ENCODE results near the gene PPBP.

Gene PPBP

DNA sequence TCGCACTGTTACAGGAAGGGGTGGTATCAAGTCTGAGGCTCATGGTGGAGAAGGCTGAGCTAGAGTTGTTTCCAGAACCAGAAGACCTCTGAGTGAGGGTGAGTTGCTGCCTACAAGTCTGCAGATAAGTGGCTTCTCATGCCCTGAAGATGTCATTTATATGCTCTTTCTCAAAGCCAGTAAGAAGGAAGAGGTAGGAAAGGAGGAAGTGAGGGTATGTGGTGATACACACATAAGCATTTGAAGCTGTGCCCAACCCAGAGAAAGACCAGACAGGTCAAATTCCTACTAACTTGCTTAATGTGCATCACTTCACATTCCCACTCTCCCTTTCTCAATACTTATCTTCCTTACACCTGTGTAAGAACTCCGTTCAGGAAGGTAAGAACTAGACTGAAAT lies at the start of gene PPBP:
Gene PPBP (minus strand): TSS at position 130 of the 400 bp plus-strand sequence. CDS start 87 bp downstream, at position 43.
- no peak for DNase-seq (ENCODE audit: low spot score)

DNA sequence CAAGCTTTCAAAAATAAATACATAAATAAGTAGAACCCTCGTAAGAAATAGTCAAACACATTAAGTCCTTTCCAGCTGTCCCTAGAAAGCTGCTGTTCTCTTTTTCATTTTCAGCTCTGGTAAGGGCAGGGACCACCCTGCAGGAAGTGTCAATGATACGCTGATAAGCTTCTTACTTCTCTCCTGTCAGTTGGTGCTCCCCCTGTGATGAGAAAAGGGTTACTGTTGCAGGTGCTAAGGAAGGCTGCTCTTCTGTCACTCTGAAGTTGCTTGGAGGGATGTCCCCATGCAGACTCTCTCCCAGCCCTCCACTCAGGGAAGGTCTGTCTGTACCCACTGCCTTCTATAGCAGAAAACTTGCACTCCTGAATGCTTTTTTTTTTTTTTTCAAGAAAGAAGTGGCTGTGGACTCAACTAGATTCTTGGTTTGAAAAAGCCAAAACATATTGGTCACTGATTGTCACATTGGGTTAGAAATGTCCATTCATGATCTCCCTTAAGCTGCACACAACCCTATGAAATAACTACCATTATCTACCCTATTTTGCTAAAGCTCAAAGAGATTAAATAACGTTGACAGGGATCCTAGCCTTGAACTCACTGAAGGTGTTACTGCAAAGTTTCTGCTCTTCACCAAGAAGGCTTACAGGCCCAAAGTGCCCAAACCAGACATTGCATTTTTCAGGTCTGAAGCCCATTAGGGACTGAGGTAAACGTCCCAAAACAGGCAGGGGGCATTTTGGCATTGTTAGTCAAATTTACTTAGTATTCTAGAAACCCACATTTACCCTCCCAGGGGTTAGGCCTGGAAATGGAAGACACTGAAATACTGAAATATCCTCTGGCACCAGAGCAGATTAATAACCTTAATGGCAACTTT lies 49.3 kb upstream of the PPBP start:
- no peak for DNase-seq (ENCODE audit: low spot score)

GRCh38 chr4:74033739-74034138 lies 45.7 kb upstream of the PPBP start:
- DNase-seq (ENCODE audit: low spot score) = no peak

- no peak for DNase-seq (ENCODE audit: low spot score)
Measured at GRCh38 chr4:74032064-74032463, 44.1 kb upstream of the PPBP start.

DNA sequence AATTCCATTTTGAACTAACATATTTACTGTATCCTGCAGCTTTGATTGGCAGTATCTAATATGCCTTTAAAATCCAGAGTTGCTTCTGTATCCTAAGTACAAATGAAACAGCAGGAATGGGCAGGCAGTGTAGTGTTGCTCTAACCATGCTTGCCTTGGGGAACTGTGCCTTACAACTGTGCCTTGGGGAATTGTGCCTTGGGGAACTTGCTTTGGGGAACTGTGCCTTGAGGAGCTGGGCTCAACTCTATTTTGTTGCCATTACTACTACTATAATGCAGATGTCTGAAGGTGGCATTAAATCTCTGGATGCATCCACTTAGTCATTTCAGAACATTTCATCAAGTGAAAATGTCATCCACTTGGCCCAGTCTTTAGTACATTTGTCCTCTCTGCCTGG lies 43.6 kb upstream of the PPBP start:
- no peak for DNase-seq (ENCODE audit: low spot score)

GRCh38 chr4:74030285-74030684 lies 42.3 kb upstream of the PPBP start:
- DNase-seq (ENCODE audit: low spot score) = no peak

DNA sequence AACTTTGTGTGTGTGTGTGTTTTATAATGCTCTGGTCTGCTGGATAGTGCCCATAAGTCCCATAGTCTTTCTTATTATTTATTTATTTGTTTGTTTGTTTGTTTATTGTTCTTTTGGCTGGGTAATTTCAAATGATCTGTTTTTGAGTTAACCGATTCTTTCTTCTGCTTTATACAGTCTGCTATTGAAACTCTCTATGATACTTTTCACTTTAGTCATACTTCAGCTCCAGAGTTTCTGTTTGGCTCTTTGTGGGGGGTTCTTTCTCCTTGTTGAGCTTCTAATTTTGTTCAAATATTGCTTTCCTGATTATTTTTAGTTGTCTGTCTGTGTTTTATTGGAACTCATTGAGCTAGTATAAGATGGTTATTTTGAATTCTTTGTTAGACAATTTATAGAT lies 40.5 kb upstream of the PPBP start:
- no peak for DNase-seq (ENCODE audit: low spot score)

DNA sequence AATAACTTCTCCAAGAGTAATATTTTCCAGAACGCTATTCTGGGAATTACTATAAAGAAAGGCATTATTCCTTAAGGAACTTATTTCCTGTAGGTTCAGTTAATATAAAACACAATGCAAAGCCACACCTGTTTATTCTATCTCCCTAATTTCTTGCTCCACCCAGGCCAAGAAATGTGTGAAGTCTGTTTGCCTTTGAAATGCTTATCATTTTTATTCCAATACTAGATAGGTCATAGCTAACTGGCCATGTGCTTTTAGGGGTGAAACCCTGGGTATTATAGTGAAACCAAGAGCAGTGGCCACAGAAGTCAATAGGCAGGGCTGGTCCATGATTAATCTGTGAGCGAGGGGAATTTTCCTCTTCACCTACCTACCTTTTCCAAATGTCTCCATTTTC lies 35.7 kb upstream of the PPBP start:
- DNase-seq (ENCODE audit: low spot score) = no peak

DNA sequence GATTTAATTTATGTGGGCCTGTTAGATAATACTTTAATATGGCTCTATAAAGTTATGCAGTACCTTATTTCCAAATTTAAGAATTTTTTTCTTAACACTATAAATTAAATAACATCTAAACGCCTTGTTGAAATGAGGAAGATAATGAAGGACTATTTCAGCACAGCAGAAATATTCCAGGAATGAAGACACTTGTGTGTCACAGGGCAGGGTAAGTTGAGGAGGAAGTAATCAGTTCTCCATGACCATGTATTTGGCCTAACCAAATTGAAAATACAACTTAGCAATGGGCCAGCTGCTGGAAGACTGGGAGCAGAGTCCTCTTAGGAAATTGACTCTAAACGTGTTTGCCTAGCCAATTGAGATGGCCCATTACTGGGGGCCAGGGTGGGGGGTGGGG lies 33.6 kb upstream of the PPBP start:
- no peak for DNase-seq (ENCODE audit: low spot score)

- DNase-seq (ENCODE audit: low spot score) = no peak
Measured at GRCh38 chr4:74018771-74019170, 30.8 kb upstream of the PPBP start.

DNA sequence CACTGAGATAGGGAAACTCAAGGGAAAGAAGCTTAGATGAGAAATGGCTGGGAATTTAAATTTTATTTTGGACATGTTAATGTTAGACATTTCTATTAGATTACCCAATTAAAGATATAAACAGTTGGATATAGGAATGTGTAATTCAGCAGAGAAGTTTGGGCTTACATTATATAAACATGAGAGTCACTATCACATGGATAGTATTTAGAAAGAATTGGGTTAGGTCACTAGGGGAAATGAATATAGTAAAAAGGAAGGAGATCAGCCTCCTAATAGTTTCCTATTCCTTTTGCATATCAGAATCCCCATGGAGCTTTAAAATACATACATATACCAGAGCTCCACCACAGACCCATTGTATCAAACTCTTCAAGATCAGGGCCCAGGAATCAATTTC lies 30.1 kb upstream of the PPBP start:
- no peak for DNase-seq (ENCODE audit: low spot score)

- no peak for DNase-seq (ENCODE audit: low spot score)
Measured at GRCh38 chr4:74016068-74016467, 28.1 kb upstream of the PPBP start.

GRCh38 chr4:74015126-74015780 lies 27.3 kb upstream of the PPBP start:
- DNase-seq (ENCODE audit: low spot score) = no peak

DNA sequence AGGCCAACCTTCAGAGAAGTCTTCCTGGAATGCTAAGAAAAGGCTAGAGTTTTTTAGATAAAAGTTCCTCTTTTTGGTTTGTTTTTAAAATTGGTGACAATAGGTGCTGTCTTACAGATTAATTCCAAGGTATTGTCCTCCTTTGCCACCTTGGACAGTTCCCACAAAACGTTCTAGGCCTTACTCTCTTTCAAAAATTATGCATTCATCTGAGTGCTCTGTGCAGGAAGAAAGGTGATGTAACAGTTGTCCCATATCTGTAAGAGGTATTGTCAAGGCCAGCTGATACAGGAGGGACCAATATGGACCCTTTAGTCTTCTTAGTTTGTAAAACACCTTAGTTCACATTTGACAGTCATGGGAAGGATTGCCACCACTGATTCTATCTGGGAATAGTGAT lies 26.3 kb upstream of the PPBP start:
- no peak for DNase-seq (ENCODE audit: low spot score)

GRCh38 chr4:74013264-74013663 lies 25.3 kb upstream of the PPBP start:
- DNase-seq (ENCODE audit: low spot score) = no peak

GRCh38 chr4:74012130-74012529 lies 24.1 kb upstream of the PPBP start:
- no peak for DNase-seq (ENCODE audit: low spot score)

- no peak for DNase-seq (ENCODE audit: low spot score)
Measured at GRCh38 chr4:74009307-74009706, 21.3 kb upstream of the PPBP start.

- no peak for DNase-seq (ENCODE audit: low spot score)
Measured at GRCh38 chr4:74006009-74006476, 18.1 kb upstream of the PPBP start.

- DNase-seq (ENCODE audit: low spot score) = no peak
Measured at GRCh38 chr4:74005528-74005927, 17.5 kb upstream of the PPBP start.

- DNase-seq (ENCODE audit: low spot score) = no peak
Measured at GRCh38 chr4:74004668-74005067, 16.7 kb upstream of the PPBP start.

- no peak for DNase-seq (ENCODE audit: low spot score)
Measured at GRCh38 chr4:74000301-74000700, 12.3 kb upstream of the PPBP start.

- no peak for DNase-seq (ENCODE audit: low spot score)
Measured at GRCh38 chr4:73998040-73999011, 10.3 kb upstream of the PPBP start, which contains the start of gene CXCL5. TSS of gene CXCL5 (minus strand) at chr4:73998677. CDS start at chr4:73998581, 96 bp downstream.
